Measurements from ENCODE around the gene KDM3B. TPM values are rescaled to one million over a fixed set of nuclear protein-coding genes. Genes with fewer than 3 reads are reported as not detected.

KDM3B gene
- total and polyA plus RNA-seq, 9 of the 15 experiments (the other 6 are each of a cell fraction or from before 2014, with no cell fraction given), result 13.8 to 62.8 (median 41.9) TPM

DNA sequence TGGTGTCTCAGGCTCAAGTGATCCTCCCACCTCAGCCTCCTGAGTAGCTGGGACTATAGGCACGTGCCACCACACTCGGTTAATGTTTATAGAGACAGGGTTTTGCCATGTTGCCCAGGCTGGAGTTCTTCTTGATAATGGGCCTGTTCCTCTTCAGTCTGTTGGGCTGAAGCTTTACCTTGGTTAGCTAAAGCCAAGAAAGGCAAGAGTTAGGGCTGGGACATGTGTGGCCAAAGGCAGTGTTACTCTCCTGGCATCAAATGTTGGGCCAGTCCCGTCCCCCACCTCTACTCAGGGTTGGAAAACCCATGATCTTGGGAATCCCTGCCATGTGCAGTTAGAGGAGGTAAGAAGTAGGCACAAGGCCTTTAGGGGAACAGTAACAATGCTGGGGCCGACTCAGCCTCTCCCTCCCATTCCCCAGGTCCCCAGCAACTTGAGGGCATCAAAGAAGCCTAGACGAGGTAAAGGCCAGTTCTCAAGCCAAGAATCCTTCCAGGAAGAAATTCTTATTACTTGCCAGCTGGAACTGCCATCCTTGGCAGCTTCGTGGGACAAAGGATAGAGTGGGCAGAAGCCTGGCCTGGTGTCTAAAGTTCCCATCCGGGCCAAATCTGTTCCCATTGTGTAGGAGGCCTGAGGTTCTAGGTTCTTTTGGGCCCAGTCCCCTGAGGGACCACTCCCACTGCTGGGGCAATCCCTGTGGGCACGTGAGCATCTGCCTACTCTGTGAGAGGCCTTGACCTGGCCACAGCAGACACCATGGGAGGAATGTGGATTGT lies 117.2 kb downstream of the KDM3B start (continued):
- TF ChIP-seq ZBTB49 (CRISPR knock-in tag; IDR thresholded peaks at IDR 0.05; ENCODE audit: borderline replicate concordance) (no peak), HMBOX1 (IDR thresholded peaks at IDR 0.05) (peak; percentile 21; the same call in 1 of the 2 replicates), ZNF445 (CRISPR knock-in tag; IDR thresholded peaks at IDR 0.05; ENCODE audit: low read depth) (peak; percentile 41), PYGO2 (tag; IDR thresholded peaks at IDR 0.05) (no peak), ZNF311 (CRISPR knock-in tag; IDR thresholded peaks at IDR 0.05) (no peak), NRF1 (conservative IDR thresholded peaks at IDR 0.05 in 1 of 2, IDR thresholded peaks at IDR 0.05 in 1 of 2) (no peak), TCF7 (IDR thresholded peaks at IDR 0.05; ENCODE audit: borderline replicate concordance) (no peak), ZSCAN29 (IDR thresholded peaks at IDR 0.05) (peak; percentile 71; the same call in 1 of the 2 replicates), ZBTB8A (IDR thresholded peaks at IDR 0.05; ENCODE audit: partially characterized antibody) (no peak), SMC3 (conservative IDR thresholded peaks at IDR 0.05; ENCODE audit: insufficient read depth, low read depth, low read length) (no peak), RBFOX2 (IDR thresholded peaks at IDR 0.05; ENCODE audit: low read depth, low read length) (peak; percentile 89), GABPB2 (CRISPR knock-in tag; conservative IDR thresholded peaks at IDR 0.05) (no peak), FOXK1 (CRISPR knock-in tag; IDR thresholded peaks at IDR 0.05; ENCODE audit: borderline replicate concordance) (peak; percentile 95; the same call in 1 of the 2 replicates), CBX8 (IDR thresholded peaks at IDR 0.05; ENCODE audit: borderline replicate concordance, extremely low read depth, low read depth, low read length, poor library complexity, severe bottlenecking) (no peak), HOXB6 (CRISPR knock-in tag; IDR thresholded peaks at IDR 0.05; ENCODE audit: borderline replicate concordance) (no peak; the same call in 1 of the 2 replicates), SMARCA5 (IDR thresholded peaks at IDR 0.05) (no peak), ZNF121 (CRISPR knock-in tag; conservative IDR thresholded peaks at IDR 0.05) (no peak), HNRNPLL (IDR thresholded peaks at IDR 0.05; ENCODE audit: low read depth, low read length, poor library complexity, severe bottlenecking) (no peak), CBX3 (IDR thresholded peaks at IDR 0.05; ENCODE audit: borderline replicate concordance in 1 of 2, low read length in 2 of 2) (peak in 1 of 2 experiments; percentile 80; a peak in 2 of 3 replicates), KAT8 (IDR thresholded peaks at IDR 0.05; ENCODE audit: low read depth) (no peak), NR2F6 (CRISPR knock-in tag; IDR thresholded peaks at IDR 0.05) (no peak), POLR2AphosphoS5 (IDR thresholded peaks at IDR 0.05; ENCODE audit: control insufficient read depth, insufficient read depth, low read depth, low read length) (peak; percentile 85), U2AF1 (optimal IDR thresholded peaks at IDR 0.05; ENCODE audit: low read depth, low read length) (no peak), ZC3H4 (CRISPR knock-in tag; IDR thresholded peaks at IDR 0.05; ENCODE audit: borderline replicate concordance) (peak; percentile 98; the same call in 1 of the 2 replicates), MYNN (IDR thresholded peaks at IDR 0.05) (peak; percentile 77), MYNN (CRISPR knock-in tag; IDR thresholded peaks at IDR 0.05) (no peak), ESRRB (CRISPR knock-in tag; IDR thresholded peaks at IDR 0.05; ENCODE audit: borderline replicate concordance) (peak; percentile 64)
